GM21717 (cell line): ENCODE measurements around the gene ANO1.

Experiments used
- ATAC-seq: cut with Tn5 transposase; IDR thresholded peaks from one replicate; pipeline ENCODE4 v1.9.1; 2021; ENCODE audit warnings: mild to moderate bottlenecking, moderate library complexity; ENCODE audit not compliant: unreplicated experiment

ANO1 gene

GRCh38 chr11:70133771-70134335 is 55.7 kb downstream of the ANO1 start:
- no peak for ATAC-seq

- ATAC-seq: no peak
These were observed 56.4 kb downstream of the ANO1 start for GRCh38 chr11:70134490-70134889.

- ATAC-seq: no peak
These were observed 57.0 kb downstream of the ANO1 start for GRCh38 chr11:70135142-70135541.

GRCh38 chr11:70135625-70136059 is 57.5 kb downstream of the ANO1 start:
- no peak for ATAC-seq

- ATAC-seq: no peak
These were observed 59.3 kb downstream of the ANO1 start for GRCh38 chr11:70137383-70137782.

GRCh38 chr11:70138403-70138802 is 60.3 kb downstream of the ANO1 start:
- ATAC-seq: no peak

- ATAC-seq: no peak
These were observed 61.8 kb downstream of the ANO1 start for GRCh38 chr11:70139785-70140410.

- ATAC-seq: no peak
These were observed 62.8 kb downstream of the ANO1 start for GRCh38 chr11:70140711-70141485.

GRCh38 chr11:70141486-70142220 is 63.5 kb downstream of the ANO1 start:
- ATAC-seq: no peak

GRCh38 chr11:70142221-70142875 is 64.2 kb downstream of the ANO1 start:
- no peak for ATAC-seq

- no peak for ATAC-seq
These were observed 66.1 kb downstream of the ANO1 start for GRCh38 chr11:70144262-70144661.

GRCh38 chr11:70145071-70145470 is 67.0 kb downstream of the ANO1 start:
- no peak for ATAC-seq

- ATAC-seq: no peak
These were observed 67.7 kb downstream of the ANO1 start for GRCh38 chr11:70145841-70146240.

GRCh38 chr11:70146299-70146698 is 68.2 kb downstream of the ANO1 start:
- ATAC-seq: no peak

GRCh38 chr11:70146895-70147520 is 68.9 kb downstream of the ANO1 start:
- ATAC-seq: no peak

GRCh38 chr11:70147668-70148067 is 69.6 kb downstream of the ANO1 start:
- no peak for ATAC-seq

- no peak for ATAC-seq
These were observed 73.6 kb downstream of the ANO1 start for GRCh38 chr11:70151671-70152070.

GRCh38 chr11:70153133-70153727 is 75.1 kb downstream of the ANO1 start:
- ATAC-seq: no peak

- no peak for ATAC-seq
These were observed 77.3 kb downstream of the ANO1 start for GRCh38 chr11:70155386-70155785.
